ENCODE results near the gene ITPR2.
"Not testable (repeated sequence)": the region's sequence is repeated elsewhere in the genome, so short reads cannot be mapped to it uniquely, and the experiment has no call there.

Gene ITPR2

GRCh38 chr12:26698186-26698585 is 134.8 kb downstream of the ITPR2 start:
- no peak for DNase-seq

GRCh38 chr12:26697217-26697616 is 135.8 kb downstream of the ITPR2 start:
- no peak for DNase-seq

- no peak for DNase-seq
These were observed 136.3 kb downstream of the ITPR2 start for GRCh38 chr12:26696613-26697092.

GRCh38 chr12:26696048-26696612 is 136.9 kb downstream of the ITPR2 start:
- no peak for DNase-seq

GRCh38 chr12:26694402-26694801 is 138.6 kb downstream of the ITPR2 start:
- DNase-seq: no peak

- no peak for DNase-seq
These were observed 140.6 kb downstream of the ITPR2 start for GRCh38 chr12:26692407-26692806.

- no peak for DNase-seq
These were observed 141.6 kb downstream of the ITPR2 start for GRCh38 chr12:26691234-26691970.

GRCh38 chr12:26690601-26691000 is 142.4 kb downstream of the ITPR2 start:
- no peak for DNase-seq

- DNase-seq: no peak
These were observed 143.6 kb downstream of the ITPR2 start for GRCh38 chr12:26689281-26689841.

- no peak for DNase-seq
These were observed 144.6 kb downstream of the ITPR2 start for GRCh38 chr12:26688344-26688904.

GRCh38 chr12:26686408-26686807 is 146.6 kb downstream of the ITPR2 start:
- no peak for DNase-seq

GRCh38 chr12:26684101-26684500 is 148.9 kb downstream of the ITPR2 start:
- DNase-seq: no peak

- no peak for DNase-seq
These were observed 149.6 kb downstream of the ITPR2 start for GRCh38 chr12:26683443-26683842.

- DNase-seq: no peak
These were observed 152.1 kb downstream of the ITPR2 start for GRCh38 chr12:26680727-26681455.

- DNase-seq: no peak
These were observed 154.0 kb downstream of the ITPR2 start for GRCh38 chr12:26678697-26679660.

GRCh38 chr12:26671487-26671886 is 161.5 kb downstream of the ITPR2 start:
- DNase-seq: not testable (repeated sequence)

- no peak for DNase-seq
These were observed 164.1 kb downstream of the ITPR2 start for GRCh38 chr12:26668847-26669246.

- DNase-seq: no peak
These were observed 164.8 kb downstream of the ITPR2 start for GRCh38 chr12:26668230-26668629.

GRCh38 chr12:26666286-26666685 is 166.7 kb downstream of the ITPR2 start:
- no peak for DNase-seq

- DNase-seq: no peak
These were observed 171.6 kb downstream of the ITPR2 start for GRCh38 chr12:26661399-26661798.

GRCh38 chr12:26659930-26660329 is 173.1 kb downstream of the ITPR2 start:
- no peak for DNase-seq

- no peak for DNase-seq
These were observed 174.0 kb downstream of the ITPR2 start for GRCh38 chr12:26658991-26659390.

Data from suppressor macrophage treated with lipopolysaccharide for 1 hour (primary cell).